ENCODE data around the gene RBMS3.

The RBMS3 gene

GRCh38 chr3:29880809-29881208, 599.9 kb downstream of the RBMS3 start:
- no peak overlapping the region for H3K9ac ChIP-seq (ENCODE audit: low read depth, low read length)
- no peaks in the 10 kb centered on the region for H3K4me1 ChIP-seq (ENCODE audit: insufficient read depth, low read length)
- H3K27me3 ChIP-seq (ENCODE audit: insufficient read depth, low read length): no peaks in the 10 kb centered on the region
- H3K4me3 ChIP-seq (ENCODE audit: low read length): no peak overlapping the region
- H3K27ac ChIP-seq (ENCODE audit: low read length): no peak overlapping the region
- H3K9me3 ChIP-seq (ENCODE audit: insufficient read depth, low read depth, low read length): no peaks in the 10 kb centered on the region
- H3K36me3 ChIP-seq (ENCODE audit: insufficient read depth, low read depth, low read length): no peaks in the 10 kb centered on the region

DNA sequence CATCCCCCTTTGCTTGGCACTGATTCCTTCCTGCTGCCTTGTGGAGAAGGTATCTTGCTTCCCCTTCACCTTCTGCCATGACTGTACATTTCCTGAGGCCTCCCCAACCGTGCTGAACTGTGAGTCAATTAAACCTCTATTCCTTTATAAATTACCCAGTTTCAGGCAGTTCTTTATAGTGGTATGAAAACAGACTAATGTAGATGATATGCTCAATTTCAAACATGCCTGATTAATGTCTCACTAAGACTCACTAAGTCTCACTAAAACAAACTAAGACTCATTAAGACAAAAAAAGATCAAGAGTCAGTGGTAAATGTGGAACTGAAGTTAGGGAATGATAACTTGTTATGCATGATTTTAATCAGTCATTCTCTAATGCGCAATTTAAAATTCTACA, 606.6 kb downstream of the RBMS3 start:
- no peak overlapping the region for H3K9ac ChIP-seq (ENCODE audit: low read depth, low read length)
- H3K4me1 ChIP-seq (ENCODE audit: insufficient read depth, low read length): no peaks in the 10 kb centered on the region
- H3K36me3 ChIP-seq (ENCODE audit: insufficient read depth, low read depth, low read length): no peaks in the 10 kb centered on the region
- H3K27me3 ChIP-seq (ENCODE audit: insufficient read depth, low read length): no peaks in the 10 kb centered on the region
- no peak overlapping the region for H3K27ac ChIP-seq (ENCODE audit: low read length)
- H3K4me3 ChIP-seq (ENCODE audit: low read length): no peak overlapping the region
- H3K9me3 ChIP-seq (ENCODE audit: insufficient read depth, low read depth, low read length): no peaks in the 10 kb centered on the region

DNA sequence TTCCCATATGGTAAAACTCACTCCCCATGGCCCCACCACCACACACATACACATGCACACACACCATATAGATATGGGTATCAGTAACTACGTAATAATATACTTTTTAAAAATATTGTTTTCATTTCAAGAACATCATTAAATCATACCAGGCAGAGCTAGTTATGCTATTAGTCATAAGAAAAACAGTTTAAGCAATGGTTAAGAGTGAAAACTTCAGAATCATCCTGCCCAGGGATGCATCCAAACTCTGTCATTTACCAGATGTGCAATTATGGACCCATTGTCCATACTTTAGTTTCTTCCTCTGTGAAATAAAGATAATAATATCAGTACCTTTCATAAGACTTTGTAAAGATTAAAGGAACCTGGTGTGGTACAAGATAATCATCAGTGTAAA, 608.3 kb downstream of the RBMS3 start:
- no peak overlapping the region for H3K27ac ChIP-seq (ENCODE audit: low read length)

GRCh38 chr3:29890801-29891200, 609.9 kb downstream of the RBMS3 start:
- H3K4me3 ChIP-seq (ENCODE audit: low read length): no peak overlapping the region
- H3K36me3 ChIP-seq (ENCODE audit: insufficient read depth, low read depth, low read length): no peaks in the 10 kb centered on the region
- no peaks in the 10 kb centered on the region for H3K4me1 ChIP-seq (ENCODE audit: insufficient read depth, low read length)
- H3K9ac ChIP-seq (ENCODE audit: low read depth, low read length): no peak overlapping the region
- no peaks in the 10 kb centered on the region for H3K9me3 ChIP-seq (ENCODE audit: insufficient read depth, low read depth, low read length)
- H3K27ac ChIP-seq (ENCODE audit: low read length): no peak overlapping the region
- H3K27me3 ChIP-seq (ENCODE audit: insufficient read depth, low read length): no peaks in the 10 kb centered on the region

More for the DNA sequence above, 608.3 kb downstream of the RBMS3 start:
- no peak overlapping the region for H3K9ac ChIP-seq (ENCODE audit: low read depth, low read length)
- H3K4me3 ChIP-seq (ENCODE audit: low read length): no peak overlapping the region
- H3K4me1 ChIP-seq (ENCODE audit: insufficient read depth, low read length): no peaks in the 10 kb centered on the region
- H3K27me3 ChIP-seq (ENCODE audit: insufficient read depth, low read length): no peaks in the 10 kb centered on the region
- no peaks in the 10 kb centered on the region for H3K9me3 ChIP-seq (ENCODE audit: insufficient read depth, low read depth, low read length)
- no peaks in the 10 kb centered on the region for H3K36me3 ChIP-seq (ENCODE audit: insufficient read depth, low read depth, low read length)

DNA sequence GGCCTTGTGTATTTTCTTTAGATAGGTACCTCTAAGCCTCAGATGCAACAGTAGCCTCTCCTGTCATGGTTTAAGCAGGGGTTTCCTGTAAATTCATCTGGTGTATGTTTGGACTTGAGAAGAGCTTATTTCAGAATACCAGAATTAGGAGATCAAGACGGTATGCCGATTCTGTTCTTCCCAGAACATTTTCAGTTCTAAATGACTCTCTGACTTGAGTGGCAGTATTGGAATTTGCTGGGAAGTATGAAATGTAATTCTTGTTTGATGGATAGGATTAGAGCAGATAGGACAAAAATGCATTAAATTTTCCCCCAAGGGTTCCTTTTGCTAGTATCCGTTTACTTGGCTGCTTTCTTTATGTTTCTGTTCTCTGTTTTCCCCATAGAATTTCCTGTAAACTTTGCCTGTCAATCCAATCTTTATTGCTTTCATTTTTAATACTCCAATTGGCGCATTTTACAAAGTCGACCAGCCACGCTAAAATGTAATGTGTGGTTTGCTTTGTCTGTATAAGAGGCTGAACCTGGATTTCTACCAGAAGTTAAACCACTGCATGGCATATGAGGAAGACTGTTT, 612.2 kb downstream of the RBMS3 start:
- Histone ChIP-seq H3K27ac (ENCODE audit: low read length) (no peak overlapping the region), H3K27me3 (ENCODE audit: insufficient read depth, low read length) (no peaks in the 10 kb centered on the region), H3K36me3 (ENCODE audit: insufficient read depth, low read depth, low read length) (no peaks in the 10 kb centered on the region), H3K9ac (ENCODE audit: low read depth, low read length) (no peak overlapping the region), H3K9me3 (ENCODE audit: insufficient read depth, low read depth, low read length) (no peaks in the 10 kb centered on the region), H3K4me3 (ENCODE audit: low read length) (no peak overlapping the region), H3K4me1 (ENCODE audit: insufficient read depth, low read length) (no peaks in the 10 kb centered on the region)

GRCh38 chr3:29896856-29897255, 616.0 kb downstream of the RBMS3 start:
- Histone ChIP-seq H3K27me3 (ENCODE audit: insufficient read depth, low read length) (no peaks in the 10 kb centered on the region), H3K27ac (ENCODE audit: low read length) (no peak overlapping the region), H3K9ac (ENCODE audit: low read depth, low read length) (no peak overlapping the region), H3K4me3 (ENCODE audit: low read length) (no peak overlapping the region), H3K9me3 (ENCODE audit: insufficient read depth, low read depth, low read length) (no peaks in the 10 kb centered on the region), H3K36me3 (ENCODE audit: insufficient read depth, low read depth, low read length) (no peaks in the 10 kb centered on the region), H3K4me1 (ENCODE audit: insufficient read depth, low read length) (no peaks in the 10 kb centered on the region)

- Histone ChIP-seq H3K4me3 (ENCODE audit: low read length) (no peak overlapping the region), H3K9ac (ENCODE audit: low read depth, low read length) (no peak overlapping the region), H3K4me1 (ENCODE audit: insufficient read depth, low read length) (no peaks in the 10 kb centered on the region), H3K9me3 (ENCODE audit: insufficient read depth, low read depth, low read length) (no peaks in the 10 kb centered on the region), H3K27ac (ENCODE audit: low read length) (no peak overlapping the region), H3K36me3 (ENCODE audit: insufficient read depth, low read depth, low read length) (no peaks in the 10 kb centered on the region), H3K27me3 (ENCODE audit: insufficient read depth, low read length) (no peaks in the 10 kb centered on the region)
Measured at GRCh38 chr3:29898171-29898965, 617.5 kb downstream of the RBMS3 start.

GRCh38 chr3:29899021-29899420, 618.1 kb downstream of the RBMS3 start:
- Histone ChIP-seq H3K4me3 (ENCODE audit: low read length) (no peak overlapping the region), H3K9me3 (ENCODE audit: insufficient read depth, low read depth, low read length) (no peaks in the 10 kb centered on the region), H3K9ac (ENCODE audit: low read depth, low read length) (no peak overlapping the region), H3K4me1 (ENCODE audit: insufficient read depth, low read length) (no peaks in the 10 kb centered on the region), H3K27me3 (ENCODE audit: insufficient read depth, low read length) (no peaks in the 10 kb centered on the region), H3K36me3 (ENCODE audit: insufficient read depth, low read depth, low read length) (no peaks in the 10 kb centered on the region), H3K27ac (ENCODE audit: low read length) (no peak overlapping the region)

DNA sequence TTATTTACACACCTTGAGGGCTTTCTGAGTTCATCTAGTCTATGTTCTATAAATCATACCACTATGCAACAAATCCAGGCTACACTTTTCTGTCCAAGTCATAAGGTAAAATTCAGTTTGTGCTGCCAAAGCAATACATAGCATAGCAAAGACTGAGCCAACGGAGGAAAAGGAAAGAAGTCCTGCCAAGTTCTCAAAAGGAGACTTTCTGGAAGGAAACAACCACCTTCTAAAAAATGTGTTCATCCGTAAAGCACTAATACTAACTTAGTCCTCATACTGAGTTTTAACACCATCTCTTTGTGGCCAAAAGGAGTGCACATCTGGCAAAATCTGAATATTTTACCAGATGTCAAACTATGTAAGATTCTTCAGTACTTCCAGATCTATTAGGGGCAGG, 620.2 kb downstream of the RBMS3 start:
- H3K4me1 ChIP-seq (ENCODE audit: insufficient read depth, low read length): no peaks in the 10 kb centered on the region
- no peak overlapping the region for H3K9ac ChIP-seq (ENCODE audit: low read depth, low read length)
- H3K36me3 ChIP-seq (ENCODE audit: insufficient read depth, low read depth, low read length): no peaks in the 10 kb centered on the region
- H3K4me3 ChIP-seq (ENCODE audit: low read length): no peak overlapping the region
- no peaks in the 10 kb centered on the region for H3K27me3 ChIP-seq (ENCODE audit: insufficient read depth, low read length)
- no peaks in the 10 kb centered on the region for H3K9me3 ChIP-seq (ENCODE audit: insufficient read depth, low read depth, low read length)
- no peak overlapping the region for H3K27ac ChIP-seq (ENCODE audit: low read length)

- no peaks in the 10 kb centered on the region for H3K27me3 ChIP-seq (ENCODE audit: insufficient read depth, low read length)
- H3K36me3 ChIP-seq (ENCODE audit: insufficient read depth, low read depth, low read length): no peaks in the 10 kb centered on the region
- no peaks in the 10 kb centered on the region for H3K9me3 ChIP-seq (ENCODE audit: insufficient read depth, low read depth, low read length)
- no peak overlapping the region for H3K4me3 ChIP-seq (ENCODE audit: low read length)
- H3K9ac ChIP-seq (ENCODE audit: low read depth, low read length): no peak overlapping the region
- no peak overlapping the region for H3K27ac ChIP-seq (ENCODE audit: low read length)
- H3K4me1 ChIP-seq (ENCODE audit: insufficient read depth, low read length): no peaks in the 10 kb centered on the region
Measured at GRCh38 chr3:29903600-29903999, 622.7 kb downstream of the RBMS3 start.

GRCh38 chr3:29906906-29907305, 626.0 kb downstream of the RBMS3 start:
- Histone ChIP-seq H3K9ac (ENCODE audit: low read depth, low read length) (no peak overlapping the region), H3K4me1 (ENCODE audit: insufficient read depth, low read length) (no peaks in the 10 kb centered on the region), H3K27ac (ENCODE audit: low read length) (no peak overlapping the region), H3K4me3 (ENCODE audit: low read length) (no peak overlapping the region), H3K36me3 (ENCODE audit: insufficient read depth, low read depth, low read length) (no peaks in the 10 kb centered on the region), H3K9me3 (ENCODE audit: insufficient read depth, low read depth, low read length) (no peaks in the 10 kb centered on the region), H3K27me3 (ENCODE audit: insufficient read depth, low read length) (no peaks in the 10 kb centered on the region)

DNA sequence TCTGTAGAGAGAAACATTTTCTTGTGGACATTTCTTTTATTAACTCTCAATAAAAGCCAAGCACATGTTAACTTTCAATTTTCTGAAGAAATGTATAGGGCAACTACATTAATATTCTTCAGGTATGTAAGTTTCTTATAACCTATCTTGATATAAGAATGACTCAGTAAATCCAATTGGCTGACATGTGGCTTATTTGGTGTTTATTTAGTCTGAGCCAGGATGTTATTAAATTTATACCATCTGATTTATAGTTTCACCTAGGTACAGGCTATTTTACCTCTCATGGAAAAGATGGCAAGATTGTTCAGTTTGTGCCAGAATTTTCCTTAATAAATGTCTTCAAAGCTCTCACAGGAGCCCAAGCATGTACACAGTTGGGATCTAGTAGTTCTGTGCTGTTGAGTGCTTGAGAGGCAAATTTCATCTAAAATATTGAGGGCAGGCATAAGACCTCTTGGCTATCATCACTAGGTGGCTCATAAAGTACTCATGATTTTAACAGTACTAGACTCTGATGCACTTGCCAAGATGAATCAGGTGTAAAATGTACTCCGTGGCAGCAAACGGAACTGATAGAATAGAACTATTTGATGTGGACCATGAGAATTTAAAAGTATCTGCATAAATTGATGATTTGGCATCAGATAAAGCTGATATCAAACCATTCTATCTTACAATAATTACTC, 631.9 kb downstream of the RBMS3 start:
- Histone ChIP-seq H3K27me3 (ENCODE audit: insufficient read depth, low read length) (no peaks in the 10 kb centered on the region), H3K4me1 (ENCODE audit: insufficient read depth, low read length) (no peaks in the 10 kb centered on the region), H3K9me3 (ENCODE audit: insufficient read depth, low read depth, low read length) (no peaks in the 10 kb centered on the region), H3K9ac (ENCODE audit: low read depth, low read length) (no peak overlapping the region), H3K36me3 (ENCODE audit: insufficient read depth, low read depth, low read length) (no peaks in the 10 kb centered on the region), H3K27ac (ENCODE audit: low read length) (no peak overlapping the region), H3K4me3 (ENCODE audit: low read length) (no peak overlapping the region)

Measured in iPS-20b (cell line).